ENCODE data around the gene SPEN. TPM values are rescaled to one million over a fixed set of nuclear protein-coding genes. Genes with fewer than 3 reads are reported as not detected.

The SPEN gene, protein sequence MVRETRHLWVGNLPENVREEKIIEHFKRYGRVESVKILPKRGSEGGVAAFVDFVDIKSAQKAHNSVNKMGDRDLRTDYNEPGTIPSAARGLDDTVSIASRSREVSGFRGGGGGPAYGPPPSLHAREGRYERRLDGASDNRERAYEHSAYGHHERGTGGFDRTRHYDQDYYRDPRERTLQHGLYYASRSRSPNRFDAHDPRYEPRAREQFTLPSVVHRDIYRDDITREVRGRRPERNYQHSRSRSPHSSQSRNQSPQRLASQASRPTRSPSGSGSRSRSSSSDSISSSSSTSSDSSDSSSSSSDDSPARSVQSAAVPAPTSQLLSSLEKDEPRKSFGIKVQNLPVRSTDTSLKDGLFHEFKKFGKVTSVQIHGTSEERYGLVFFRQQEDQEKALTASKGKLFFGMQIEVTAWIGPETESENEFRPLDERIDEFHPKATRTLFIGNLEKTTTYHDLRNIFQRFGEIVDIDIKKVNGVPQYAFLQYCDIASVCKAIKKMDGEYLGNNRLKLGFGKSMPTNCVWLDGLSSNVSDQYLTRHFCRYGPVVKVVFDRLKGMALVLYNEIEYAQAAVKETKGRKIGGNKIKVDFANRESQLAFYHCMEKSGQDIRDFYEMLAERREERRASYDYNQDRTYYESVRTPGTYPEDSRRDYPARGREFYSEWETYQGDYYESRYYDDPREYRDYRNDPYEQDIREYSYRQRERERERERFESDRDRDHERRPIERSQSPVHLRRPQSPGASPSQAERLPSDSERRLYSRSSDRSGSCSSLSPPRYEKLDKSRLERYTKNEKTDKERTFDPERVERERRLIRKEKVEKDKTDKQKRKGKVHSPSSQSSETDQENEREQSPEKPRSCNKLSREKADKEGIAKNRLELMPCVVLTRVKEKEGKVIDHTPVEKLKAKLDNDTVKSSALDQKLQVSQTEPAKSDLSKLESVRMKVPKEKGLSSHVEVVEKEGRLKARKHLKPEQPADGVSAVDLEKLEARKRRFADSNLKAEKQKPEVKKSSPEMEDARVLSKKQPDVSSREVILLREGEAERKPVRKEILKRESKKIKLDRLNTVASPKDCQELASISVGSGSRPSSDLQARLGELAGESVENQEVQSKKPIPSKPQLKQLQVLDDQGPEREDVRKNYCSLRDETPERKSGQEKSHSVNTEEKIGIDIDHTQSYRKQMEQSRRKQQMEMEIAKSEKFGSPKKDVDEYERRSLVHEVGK (N-terminal part only)
- 24.9 and 49.3 TPM in 2 replicates for total RNA-seq

DNA sequence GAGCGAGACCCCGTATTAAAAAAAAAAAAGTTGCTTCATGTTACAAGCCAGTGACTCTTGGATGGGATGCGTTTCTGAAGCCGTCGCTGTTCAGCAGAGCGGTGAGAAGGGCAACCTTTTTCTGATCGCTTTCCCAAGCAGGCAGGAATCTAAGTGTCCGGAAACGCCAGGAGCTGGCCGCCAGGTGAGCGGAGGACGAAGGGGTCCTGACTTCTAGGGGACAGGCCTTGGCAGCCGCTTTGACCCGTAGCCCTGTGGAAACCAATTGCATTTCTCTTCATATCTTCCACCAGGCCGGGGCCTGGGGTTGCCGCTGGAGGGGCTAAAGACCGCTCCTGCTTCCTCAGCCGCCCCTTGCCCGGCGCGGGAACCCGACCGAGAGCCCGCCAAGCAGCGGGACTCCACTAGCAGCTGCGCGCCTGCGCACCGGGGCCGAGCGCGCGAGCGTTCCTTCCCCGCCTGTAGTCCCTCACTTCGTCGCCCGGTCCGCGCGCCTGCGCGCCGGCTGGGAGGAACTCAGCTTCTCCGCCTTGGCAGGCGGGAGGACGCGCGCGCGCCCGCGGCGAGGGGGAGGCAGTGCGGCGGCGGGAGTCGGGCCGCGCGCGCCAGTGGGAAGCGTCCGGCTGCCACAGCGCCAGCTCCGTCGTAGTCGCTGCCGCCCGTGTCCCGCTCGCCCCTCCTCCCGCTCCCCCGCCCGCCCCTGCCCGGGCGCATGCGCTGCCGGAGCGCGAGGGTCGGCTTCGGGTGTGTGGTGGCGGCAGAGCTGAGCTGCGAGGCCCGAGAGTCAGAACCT is at the start of gene SPEN:
Gene SPEN (plus strand): TSS at position 608 of the 793 bp plus-strand sequence. CDS start 361 bp downstream, outside the sequence.

DNA sequence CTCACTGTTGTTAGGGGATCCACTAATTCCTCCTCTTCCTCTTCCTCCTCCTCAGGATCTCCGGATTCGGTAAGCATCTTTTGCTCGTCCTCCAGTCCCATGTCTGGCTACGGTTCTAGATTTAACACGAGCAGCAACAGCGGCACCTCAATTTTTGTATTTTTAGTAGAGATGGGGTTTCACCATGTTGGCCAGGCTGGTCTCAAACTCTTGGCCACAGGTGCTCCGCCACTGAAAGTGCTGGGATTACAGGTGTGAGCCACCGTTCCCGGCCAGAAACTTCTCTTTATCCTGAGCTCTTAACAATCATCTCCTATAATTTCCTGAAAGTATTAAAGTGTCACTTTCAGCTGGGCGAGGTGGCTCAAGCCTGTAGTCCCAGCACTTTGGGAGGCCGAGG is 40.0 kb upstream of the SPEN start, which contains the start of gene UQCRHL:
Gene UQCRHL (minus strand): TSS at position 101 of the 400 bp plus-strand sequence. CDS start 0 bp downstream, at position 101.

DNA sequence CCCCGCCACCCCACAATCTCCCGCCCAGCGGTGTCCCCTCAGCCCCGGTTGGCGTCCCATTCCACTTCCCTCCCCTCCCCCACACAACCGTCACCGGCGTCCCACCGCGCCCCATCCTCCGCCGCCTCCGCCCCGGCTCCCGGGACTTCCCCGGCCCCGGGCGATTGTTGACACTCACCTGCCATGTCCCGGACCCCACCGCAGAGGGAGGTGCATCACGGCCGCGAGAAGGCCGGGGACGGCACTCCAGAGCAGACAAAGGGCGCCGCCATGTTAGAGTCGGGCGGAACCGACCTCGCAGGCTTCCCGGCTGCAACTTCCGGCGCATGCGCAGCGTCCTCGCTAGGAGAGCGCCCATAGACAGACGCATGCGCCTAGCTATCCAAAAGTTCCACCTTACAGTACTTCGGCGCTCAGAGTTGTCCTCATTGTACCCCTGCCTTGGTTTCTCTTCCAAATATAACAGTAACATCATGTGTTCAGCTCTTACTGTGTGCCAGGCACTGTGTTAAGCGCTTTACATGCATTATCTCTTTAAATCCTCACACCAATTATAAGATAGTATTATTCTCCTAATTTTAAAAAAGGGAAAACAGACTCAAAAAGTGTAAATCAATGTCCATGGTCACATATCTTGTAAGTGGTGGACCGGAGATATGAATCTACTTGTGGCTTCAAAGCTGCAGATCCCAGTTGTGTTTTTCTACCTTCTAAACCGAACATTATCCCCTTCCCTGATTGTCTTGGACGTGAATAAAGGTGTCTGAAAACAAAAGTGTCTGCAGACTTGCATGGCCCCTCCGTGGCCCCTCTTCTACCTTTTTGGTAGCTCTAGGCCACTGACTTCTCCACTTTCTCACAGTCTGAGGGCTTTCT is 128.5 kb downstream of the SPEN start, which contains the start of gene ZBTB17:
Gene ZBTB17 (minus strand): TSS at position 297 of the 876 bp plus-strand sequence. CDS start 27,606 bp downstream, outside the sequence.

Other genes with a start within 250 kb of the SPEN start
- 17.8 and 20.3 TPM in 2 replicates for gene DDI2, start 230.2 kb upstream of the SPEN start, total RNA-seq
- gene PLEKHM2, start 163.4 kb upstream of the SPEN start, total RNA-seq, result 53.4 and 63.8 TPM in 2 replicates
- gene SLC25A34, start 111.4 kb upstream of the SPEN start, total RNA-seq, result 0.30 and 0.69 TPM in 2 replicates
- gene TMEM82, start 105.2 kb upstream of the SPEN start, total RNA-seq, result not detected in 2 replicates
- 99.2 and 141 TPM in 2 replicates for gene FBLIM1, start 88.9 kb upstream of the SPEN start, total RNA-seq
- 1.0 and 2.1 TPM in 2 replicates for gene UQCRHL, start 40.1 kb upstream of the SPEN start, total RNA-seq
- gene ZBTB17, start 128.4 kb downstream of the SPEN start, total RNA-seq, result 37.4 and 37.5 TPM in 2 replicates
- not detected in 2 replicates for gene SRARP, start 156.5 kb downstream of the SPEN start, total RNA-seq
- gene HSPB7, start 170.3 kb downstream of the SPEN start, total RNA-seq, result 5.9 and 6.4 TPM in 2 replicates
- not detected in 2 replicates for gene CLCNKA, start 174.3 kb downstream of the SPEN start, total RNA-seq
- gene CLCNKB, start 196.1 kb downstream of the SPEN start, total RNA-seq, result 0.09 and 0.30 TPM in 2 replicates
- gene FAM131C, start 225.9 kb downstream of the SPEN start, total RNA-seq, result under 0.01 and 0.37 TPM in 2 replicates